Right lobe of liver (tissue), 4 donors: ENCODE results near the gene ADGRA1.

Source experiments
- POLR2A ChIP-seq: fragments of 450-650 bp; IDR thresholded peaks from one replicate; pipeline ENCODE4 v1.6.1; 2017; ENCODE audit warnings: antibody characterized with exemption, mild to moderate bottlenecking
- TF ChIP-seq, protein P1 (sequence below), 4 donors: fragments of 200-600 bp in 3 of 4; fragments of 450-650 bp in 1 of 4; IDR thresholded peaks; one replicate each; pipeline versions ENCODE4 v1.5.1 to v1.8.0; 2016 to 2022; ENCODE audit warnings: antibody characterized with exemption in 4 of 4, mild to moderate bottlenecking in 2 of 4
- donor health status: DM: no; HTN: no; CAD: no.
- donor health status: DM: no; HTN: no; CAD: no.
- donor health status: DM: no; HTN: yes; CAD: no.

DNA sequence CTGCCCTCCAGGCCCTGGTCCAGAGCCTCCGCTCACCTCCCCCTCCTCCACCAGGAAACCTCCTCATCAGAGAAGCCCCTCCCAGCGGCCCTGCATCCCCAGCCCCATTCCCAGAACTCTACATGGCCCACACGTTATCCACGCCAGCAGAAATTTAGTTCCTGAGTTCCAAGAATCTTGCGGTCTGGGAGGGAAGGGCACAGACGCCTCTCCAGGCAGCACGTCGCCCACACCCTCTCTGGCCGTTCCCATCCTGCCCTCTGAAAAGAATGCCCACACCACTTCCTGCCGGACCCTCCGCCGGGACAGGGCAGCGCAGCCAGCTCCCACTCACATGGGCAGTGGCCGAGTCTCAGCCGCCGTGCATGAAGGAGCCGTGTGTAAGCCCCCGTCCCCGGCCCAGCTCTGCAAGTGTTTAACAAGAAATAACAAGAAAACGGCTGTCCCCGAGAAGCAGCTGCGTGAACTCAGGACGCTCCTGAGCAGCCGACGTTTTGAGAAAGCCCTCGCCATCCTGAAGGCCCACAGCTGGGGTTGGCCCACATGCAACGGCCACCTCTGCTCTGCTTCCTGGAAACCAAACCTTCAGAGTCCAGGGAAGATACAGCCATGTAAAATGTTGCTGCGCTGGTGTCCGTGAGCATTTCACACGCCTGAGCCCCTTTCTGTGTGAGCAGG lies 17.4 kb downstream of the ADGRA1 start:
- TF ChIP-seq POLR2A: no peak
- TF ChIP-seq, protein P1, sequence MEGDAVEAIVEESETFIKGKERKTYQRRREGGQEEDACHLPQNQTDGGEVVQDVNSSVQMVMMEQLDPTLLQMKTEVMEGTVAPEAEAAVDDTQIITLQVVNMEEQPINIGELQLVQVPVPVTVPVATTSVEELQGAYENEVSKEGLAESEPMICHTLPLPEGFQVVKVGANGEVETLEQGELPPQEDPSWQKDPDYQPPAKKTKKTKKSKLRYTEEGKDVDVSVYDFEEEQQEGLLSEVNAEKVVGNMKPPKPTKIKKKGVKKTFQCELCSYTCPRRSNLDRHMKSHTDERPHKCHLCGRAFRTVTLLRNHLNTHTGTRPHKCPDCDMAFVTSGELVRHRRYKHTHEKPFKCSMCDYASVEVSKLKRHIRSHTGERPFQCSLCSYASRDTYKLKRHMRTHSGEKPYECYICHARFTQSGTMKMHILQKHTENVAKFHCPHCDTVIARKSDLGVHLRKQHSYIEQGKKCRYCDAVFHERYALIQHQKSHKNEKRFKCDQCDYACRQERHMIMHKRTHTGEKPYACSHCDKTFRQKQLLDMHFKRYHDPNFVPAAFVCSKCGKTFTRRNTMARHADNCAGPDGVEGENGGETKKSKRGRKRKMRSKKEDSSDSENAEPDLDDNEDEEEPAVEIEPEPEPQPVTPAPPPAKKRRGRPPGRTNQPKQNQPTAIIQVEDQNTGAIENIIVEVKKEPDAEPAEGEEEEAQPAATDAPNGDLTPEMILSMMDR (IDR thresholded peaks at IDR 0.05): no peak
